ENCODE data around the gene GFI1.

The GFI1 gene

DNA sequence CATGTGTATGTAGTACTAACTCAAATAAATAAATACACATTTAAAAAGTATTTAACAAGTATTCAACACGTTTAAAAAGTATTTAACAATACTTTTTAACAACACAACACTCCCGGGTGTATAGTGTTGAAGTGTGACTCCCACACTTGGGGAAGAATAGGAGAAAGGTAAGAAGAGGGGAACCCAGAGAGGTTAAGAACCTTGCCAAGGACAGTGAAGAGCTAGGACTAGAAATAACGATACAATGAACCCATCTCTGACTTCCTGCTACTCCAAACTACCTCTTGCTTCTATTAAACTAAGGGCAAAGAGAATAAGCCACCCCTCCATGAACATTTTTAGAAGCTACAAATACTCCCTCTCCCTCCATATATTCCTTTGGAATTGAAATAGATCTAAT lies 1.7 kb upstream of the GFI1 start:
- no peak for DNase-seq (ENCODE audit: low read depth)

DNA sequence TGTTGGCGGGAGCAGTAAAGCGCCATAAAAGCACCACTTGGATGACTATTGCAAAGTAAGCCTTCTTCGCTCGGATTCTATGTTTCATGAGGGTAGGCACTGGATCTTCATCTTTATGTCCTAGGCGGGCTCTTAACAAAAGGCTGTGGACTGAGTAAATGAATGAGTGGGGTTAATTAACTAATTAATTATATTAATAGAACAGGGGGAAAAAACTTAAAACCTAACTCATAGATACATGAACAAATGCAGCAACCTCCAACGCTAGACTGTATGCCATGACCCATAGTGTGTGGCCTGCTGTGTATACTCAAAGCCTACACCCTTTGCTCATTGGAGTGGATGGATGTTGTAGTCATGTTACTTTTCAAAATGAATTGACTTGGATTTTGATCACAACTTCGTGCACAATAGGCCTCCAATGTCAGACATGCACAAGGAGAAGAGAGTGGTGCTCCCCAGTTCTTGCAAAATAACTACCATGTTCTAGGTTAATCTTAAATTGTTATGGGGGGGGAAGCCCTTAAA lies 417 bp upstream of the GFI1 start:
- DNase-seq (ENCODE audit: low read depth), result no peak

DNA sequence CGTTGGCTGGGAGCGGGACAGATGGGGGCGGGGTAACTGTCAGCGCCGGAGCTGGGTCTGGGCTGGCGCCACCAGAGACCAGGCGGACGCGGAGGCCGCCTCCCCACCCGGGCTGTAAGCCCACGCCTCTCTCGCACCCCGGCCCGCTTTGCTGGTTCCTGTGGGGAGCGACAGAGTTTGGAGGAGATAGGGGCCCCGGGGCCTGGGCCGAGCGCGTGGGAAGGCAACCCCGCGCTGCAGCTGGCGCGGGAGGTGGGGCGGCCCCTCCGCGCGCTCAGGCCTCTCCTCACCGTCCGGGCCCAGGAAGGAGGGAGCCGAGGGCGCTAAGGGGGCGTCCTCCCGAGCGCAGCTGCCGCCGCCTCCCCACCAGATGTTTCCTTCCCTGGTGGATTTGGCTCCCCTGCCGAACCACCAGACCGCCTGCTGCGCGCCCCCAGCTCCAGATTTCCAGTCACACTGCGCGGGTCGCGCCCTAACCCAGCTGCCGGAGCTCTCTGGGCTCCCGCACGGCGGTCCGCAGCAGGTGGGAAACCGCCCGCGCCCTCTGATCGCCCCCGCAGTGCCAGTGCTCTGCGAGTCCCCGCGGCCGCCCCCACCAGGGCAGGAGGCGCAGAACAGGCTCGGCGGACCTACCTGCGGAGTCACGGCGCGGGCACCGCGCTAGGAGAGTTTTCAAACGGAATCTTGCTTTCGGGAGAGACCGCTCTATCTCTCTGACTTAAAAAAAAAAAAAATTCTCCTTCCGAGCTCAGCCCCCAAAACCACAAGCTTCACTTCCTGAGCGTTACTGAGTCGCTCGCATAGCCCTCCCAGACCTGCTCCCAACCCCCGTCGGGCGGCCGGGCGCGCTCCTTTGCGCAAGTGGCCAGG lies 1.1 kb downstream of the GFI1 start:
- peak; percentile 84 for DNase-seq (ENCODE audit: low read depth)

DNA sequence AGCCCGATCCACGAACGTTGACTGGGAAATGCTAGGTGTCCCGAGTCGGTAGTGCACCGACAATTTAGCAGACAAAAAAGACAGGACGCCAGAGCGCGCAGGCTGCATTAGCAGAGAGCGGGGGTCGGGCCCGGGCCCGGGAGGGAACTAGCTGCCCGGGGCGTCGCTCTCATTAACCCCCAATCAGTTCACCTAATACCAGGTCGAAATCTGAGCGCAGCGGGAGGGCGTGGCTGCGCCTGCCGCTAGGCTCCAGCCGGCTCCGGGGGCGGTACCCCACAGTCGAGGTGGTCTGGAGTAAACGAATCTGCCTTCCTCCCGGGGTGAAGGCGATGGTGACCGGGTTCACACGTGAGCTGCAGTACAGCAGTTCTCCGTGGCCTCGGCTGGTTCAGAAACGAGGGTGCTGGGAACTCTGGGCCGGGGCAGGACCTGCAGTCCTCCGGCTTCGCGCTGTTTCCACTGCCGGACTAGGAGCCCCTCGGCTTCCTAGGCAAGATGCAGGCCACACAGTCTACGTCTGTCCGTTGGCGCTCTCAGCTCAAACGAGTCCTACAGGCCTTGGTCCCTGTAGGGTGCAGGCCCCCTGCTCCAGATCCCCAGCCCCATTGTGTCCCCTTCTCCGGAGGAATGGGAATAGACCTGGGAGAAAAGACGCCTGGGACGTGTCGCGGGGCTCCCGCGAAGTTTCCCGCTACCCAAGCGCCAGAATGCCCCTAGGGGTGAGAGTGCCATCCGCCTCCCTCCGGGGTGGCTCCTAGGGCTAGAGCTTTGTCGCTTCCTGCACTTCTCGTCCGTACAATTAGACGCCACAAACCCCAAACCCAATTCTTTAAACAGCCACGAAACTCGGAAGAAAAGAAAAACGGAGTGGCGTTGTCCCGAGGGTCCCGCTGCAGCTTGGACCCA lies 2.0 kb downstream of the GFI1 start:
- peak; percentile 72 for DNase-seq (ENCODE audit: low read depth)

DNA sequence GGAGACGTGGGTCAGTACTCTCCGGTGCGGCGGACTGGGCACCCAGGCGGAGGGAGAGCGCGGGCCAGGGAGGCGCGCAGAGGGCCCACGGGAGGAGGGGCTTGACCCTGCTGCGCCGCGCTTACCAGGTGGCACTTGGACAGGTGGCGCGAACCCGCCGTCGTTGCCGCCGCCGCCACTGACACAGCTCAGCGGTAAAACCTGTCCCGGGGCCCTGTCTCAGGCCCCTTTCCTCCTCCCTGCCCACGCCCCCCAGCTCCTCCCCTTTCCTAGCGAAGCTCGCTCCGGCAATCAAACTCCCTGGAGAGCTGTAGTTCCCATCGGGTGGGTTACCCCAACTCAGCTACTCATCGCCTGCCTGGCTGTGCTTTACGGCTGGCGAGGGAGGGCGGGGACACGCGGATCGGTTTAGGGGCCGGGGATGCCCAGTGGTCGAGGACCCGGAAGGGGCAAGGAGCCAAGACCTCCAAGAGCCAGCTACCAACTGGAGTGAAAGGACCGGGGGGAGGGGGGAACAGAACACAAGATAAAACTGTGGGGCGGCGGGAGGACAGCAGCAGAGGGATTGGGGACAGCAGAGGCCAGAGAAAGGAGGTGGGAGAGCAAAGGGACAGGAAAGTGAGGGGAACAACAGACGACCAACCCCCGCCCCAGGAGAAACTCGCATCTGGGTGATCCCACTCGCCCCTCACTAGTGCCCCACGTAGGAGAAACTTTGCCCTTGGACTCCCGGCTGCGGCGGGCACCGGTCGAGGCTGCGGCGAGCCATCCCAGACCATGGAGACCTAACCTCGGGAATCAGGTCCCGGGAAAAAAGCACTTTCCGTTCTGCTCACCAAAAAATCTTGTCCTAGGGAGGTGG lies 2.9 kb downstream of the GFI1 start:
- DNase-seq (ENCODE audit: low read depth), result peak; percentile 76

DNA sequence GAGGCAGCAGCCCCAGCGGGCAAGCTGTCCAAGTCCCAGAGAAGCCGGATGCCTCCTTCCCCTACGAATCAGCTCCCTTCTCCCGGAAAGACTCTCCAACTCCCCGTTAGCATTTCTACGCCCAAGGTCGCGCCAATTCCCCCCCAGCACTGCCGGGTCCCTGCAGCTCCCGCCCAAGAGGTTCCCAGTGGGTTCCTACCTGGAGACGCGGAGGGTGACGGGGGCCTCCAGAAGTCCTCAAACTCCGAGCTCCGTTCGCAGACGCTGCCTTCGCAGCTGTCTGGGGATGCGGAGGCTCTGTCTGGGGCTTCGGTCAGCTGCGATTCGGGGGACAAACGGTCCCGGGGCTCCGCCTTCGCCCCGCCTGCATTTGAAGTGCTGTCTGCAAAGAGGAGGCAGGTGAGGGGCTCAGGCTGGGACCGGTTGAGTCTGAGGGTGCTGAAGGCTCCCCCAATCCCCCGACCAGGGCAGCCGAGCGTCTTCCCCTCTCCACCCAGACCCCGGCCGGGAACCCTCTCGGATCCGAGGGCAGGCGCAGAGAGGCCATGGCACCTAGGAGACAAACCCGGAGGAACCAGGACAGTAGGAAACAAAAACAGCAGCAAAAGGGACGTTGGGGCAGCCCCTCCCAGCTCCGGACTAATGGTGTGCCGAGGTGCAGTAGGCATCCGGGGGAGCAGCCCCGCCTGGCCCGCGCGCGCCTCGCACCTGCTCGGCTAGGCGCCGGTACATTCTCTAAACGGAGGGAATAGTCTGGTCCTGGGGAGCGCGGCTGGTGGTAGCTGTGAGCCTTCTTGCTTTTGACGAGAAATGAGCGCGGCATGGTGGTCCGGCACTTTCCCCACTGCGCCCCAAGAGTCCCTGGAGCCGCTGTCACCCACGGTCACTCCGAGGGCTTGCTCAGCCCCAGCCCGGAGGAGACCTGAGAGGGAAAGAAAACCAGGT lies 3.8 kb downstream of the GFI1 start:
- no peak for DNase-seq (ENCODE audit: low read depth)

DNA sequence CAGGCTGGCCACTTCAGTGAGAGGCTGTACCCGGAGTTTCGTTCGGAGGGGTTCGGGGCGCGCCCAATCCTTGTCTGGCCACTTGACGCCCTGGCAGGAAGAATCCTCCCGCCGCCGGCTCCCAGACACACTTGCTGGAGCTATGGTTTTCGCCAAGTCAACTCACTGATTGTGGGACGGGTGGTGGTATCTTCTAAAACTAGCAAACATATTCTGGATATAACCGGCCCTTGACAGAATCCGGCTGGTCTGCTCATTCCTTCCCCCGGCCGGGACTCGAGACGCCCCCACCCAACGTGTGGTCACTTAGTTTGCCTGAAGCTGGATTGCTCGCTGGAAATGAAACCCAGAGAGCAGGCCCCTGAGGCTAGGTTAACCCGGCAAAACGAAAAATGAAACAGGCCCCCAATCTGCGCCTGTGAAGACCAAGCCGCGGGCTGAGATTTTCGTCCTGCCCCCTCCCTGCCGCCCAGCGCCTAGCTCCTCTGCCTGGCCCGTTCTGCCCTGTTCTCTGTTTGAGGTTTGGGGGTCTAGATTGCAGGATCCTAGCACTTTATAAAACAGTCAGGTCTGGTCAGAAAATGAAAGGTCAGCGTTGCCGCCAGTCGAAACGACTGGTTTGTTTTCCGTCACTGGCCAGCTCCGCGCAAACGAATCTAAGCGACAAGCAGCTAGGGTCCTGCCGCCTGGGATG lies 4.6 kb downstream of the GFI1 start:
- DNase-seq (ENCODE audit: low read depth), result no peak

DNA sequence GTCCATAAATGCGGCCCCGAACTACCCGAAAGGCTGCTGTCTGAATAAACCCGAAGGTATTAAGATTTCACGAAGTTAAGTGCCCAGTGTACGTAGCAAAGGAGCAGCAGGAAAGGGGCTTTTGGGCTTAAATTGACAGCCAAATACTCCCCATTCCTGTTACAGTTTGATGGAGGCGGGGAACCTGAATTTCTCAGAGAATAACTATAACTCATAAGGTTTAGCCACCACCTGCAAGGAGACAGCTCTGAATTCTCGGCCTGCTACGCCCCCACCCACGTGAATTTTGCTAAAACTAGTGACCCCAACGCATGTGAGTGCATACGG lies 5.2 kb downstream of the GFI1 start:
- DNase-seq (ENCODE audit: low read depth), result no peak

DNA sequence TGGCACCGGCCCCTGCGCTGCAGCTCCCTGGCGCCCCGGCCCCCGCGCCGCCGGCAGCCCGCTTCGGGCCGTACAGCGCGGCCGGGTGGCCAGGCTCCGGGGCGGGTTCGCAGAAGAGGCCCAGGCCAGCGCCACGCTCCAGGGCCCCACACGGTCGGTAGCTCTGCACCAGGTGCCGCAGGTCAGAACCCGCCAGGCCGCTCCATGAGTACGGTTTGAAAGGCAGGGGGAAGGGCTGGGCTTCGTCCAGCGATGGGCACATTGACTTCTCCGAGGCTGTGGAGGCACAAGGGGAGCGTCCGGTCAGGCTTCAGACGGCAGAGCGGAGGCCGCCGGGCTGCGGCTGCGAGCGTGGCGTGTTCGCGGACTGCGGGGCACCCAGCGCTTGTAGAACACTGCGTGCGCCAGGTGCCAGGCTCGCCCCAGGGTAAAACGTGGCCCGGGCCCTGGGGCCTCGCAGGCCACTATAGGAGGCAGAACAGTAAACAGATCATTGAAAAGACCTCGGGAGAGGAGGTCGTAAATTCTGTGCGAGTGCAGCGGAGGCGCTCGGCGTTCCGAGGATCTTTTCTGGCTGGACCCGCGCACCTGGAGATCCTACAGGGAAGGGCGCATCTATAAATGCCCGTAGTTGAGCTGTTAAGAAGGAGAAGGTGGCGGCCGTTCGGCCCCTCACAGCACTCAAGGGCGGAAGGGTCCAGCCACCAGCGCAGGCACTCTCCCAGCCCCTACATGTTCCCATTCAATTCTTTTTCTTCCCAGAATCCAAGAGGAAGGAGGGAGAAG lies 5.7 kb downstream of the GFI1 start:
- DNase-seq (ENCODE audit: low read depth), result no peak

DNA sequence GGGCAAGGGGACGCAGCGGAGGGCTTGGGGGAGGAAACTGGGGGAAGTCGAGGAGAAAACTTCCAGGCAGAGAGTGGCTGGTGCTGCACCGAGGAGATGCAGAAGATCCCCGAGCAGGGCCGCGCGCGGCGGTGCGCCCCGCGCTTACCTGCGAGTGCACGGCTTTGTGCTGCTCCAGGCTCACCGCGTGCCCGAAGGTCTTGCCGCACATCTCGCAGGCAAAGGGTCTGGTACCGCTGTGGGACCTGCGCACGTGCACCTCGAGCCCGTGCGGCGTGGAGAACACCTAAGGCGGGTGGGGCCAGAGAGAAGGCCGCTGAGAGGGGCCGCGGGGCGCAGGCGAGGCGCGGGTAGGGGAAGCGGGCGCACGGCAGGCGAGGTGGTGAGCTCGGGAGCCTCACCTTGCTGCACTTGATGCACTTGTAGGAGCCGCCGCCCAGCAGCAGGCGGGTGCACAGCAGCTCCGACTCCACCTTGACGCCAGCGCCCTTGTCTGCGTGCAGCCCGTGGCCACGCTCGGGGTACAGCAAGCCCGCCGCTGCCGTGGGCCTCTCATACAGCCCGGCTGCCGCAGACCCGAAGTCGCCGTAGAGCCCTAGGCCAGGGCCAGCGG lies 6.4 kb downstream of the GFI1 start:
- no peak for DNase-seq (ENCODE audit: low read depth)

DNA sequence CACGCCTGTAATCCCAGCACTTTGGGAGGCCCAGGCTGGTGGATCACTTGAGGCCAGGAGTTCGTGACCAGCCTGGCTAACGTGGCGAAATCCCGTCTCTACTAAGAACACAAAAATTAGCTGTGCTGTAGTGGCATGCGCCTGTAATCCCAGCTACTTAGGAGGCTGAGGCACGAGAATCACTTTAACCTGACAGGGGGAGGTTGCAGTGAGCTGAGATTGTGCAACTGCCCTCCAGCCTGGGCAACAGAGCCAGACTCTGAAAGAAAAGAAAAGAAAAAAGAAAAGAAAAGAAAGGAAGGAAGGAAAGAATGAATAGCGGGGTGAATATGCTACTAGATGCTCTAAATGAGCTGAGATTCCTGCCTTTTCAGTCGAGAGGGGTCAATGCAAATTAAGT lies 7.1 kb downstream of the GFI1 start:
- DNase-seq (ENCODE audit: low read depth), result no peak

DNA sequence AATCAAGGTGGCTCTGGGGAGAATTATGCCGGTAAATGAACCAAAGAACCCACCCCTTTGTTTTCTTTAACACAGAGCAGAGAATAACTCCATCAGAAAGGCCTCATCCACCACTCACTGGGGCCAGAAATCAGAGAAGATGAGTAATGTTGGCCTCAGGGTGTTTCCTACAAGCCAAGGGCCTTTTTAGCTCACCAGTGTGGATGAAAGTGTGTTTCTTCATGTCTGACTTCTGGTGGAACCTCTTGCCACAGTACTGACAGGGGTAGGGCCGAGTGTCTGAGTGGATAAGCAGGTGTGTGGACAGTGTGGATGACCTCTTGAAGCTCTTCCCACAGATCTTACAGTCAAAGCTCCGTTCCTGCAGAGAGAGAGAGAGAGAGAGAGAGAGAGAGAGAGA lies 8.3 kb downstream of the GFI1 start:
- no peak for DNase-seq (ENCODE audit: low read depth)

DNA sequence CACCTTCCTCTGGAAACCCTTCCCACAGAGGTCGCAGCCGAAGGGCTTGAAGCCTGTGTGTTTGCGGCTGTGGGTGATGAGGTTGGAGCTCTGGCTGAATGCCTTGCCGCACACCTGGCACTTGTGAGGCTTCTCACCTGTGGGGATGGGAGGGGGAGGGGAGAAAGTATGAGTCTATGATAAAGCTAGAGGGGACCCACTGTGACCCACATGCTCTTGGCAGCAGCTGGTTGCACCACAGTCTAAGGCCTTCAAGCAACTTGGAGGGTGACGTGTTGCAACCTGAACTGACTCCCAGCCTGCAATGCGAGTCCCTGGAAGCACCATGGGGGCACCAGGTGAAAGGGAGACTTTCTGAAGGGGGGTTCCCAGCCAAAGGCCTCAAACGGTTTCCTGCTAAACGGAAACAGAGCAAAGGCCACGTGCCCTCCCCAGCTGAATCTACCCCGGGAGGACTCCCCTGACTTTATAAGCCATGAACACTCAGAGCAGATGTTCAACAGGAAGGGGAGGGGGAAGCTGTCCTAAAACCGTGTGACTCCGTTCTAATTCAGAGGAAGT lies 10.6 kb downstream of the GFI1 start:
- DNase-seq (ENCODE audit: low read depth), result peak; percentile 44

DNA sequence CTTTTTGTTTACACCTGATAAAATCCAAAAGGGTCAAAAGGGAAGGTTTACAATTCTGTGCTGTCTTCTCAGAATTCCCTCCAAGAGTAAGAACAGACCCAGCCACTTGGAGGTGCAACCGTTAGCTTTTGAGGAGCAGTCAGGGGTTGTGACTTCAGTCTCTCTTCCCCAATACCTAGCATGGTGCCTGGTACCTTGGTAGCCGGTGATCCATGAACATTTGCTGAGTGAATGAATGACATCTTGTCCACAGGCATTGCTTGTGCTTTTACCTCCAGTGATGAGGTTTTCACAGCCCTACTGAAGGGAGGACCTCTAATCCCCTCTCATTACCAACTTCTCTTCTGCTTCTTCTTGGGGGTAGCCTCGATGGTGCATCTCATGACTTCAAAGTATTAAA lies 11.7 kb downstream of the GFI1 start:
- no peak for DNase-seq (ENCODE audit: low read depth)

DNA sequence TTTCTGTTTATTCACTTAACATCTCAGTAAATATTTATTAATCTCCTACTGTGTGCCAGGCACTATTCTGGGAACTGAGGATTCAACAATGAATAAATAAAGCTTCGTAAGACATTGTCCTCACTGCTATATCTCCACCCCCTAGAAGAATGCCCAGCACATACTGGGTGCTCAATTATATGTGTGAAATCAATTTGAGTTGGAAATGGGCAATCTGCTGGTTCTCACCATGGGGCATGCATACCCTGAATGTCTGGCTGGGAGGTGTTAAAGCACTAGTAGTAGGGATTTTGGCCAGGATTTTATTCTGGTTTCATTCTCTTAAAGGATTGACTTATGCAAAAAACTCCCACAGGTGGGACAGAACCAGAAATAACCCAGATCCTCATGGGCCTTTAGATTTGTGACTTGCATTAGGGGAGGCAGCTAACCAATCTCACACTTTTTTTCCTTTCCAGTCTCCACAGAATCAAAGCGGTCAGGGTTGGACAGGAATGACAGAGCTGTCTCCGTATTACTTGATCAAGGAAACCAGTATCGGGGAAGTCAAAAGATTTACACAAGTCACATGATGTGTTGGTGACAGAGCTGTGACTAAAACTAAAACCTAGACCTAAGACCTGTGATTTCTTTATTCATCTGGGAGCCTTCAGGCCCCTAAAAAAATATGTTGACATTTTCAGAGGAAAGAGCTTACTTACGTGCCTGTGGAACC lies 12.8 kb downstream of the GFI1 start:
- DNase-seq (ENCODE audit: low read depth), result no peak

DNA sequence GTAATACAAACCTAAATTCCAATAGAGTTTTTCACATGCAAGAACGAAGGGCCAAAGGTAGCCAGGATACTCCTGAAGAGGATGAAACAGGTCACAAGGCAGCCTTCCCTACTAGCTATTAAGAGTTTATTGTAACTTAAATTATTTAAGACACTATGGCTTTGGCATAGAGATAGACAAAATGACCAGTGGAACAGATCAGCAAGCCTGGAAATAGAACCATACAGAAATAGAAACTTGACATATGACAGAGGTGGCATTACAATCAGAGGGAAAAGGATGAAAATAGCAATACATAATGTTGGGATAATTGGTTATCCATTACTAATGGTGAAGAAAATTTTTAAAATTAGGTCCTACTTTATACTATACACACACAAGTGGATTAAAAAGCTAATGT lies 16.5 kb downstream of the GFI1 start:
- no peak for DNase-seq (ENCODE audit: low read depth)

DNA sequence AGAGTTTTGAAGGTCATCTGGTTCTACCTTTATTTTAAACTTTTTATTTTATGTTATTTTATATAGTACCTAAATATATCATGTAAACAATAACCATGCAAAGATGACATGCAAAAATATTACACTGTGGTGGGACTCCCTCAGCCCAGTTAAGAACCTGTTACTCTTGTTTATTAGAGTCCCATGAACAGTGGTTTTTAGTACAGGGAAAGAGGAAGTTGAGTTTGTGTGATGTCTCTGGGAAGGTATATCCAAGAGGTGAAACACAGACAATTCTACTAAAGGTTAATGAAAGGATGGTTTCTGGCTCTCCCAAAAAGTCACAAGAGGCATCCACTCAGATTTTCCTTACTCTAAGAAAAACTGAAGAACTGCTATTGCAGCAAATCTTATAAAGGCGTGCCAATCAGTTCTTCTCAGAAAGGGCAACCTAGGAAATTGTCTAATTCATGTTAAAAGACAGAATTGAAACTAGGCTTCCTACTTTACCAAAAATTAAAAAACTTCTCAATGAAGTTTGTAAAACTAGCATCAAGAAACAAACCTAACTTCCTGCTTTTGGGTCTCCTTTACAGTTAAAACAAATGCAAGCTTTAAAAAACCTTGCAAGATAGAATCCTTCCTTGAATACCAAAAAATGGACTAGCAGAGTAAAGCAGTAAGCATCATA lies 19.9 kb downstream of the GFI1 start:
- no peak for DNase-seq (ENCODE audit: low read depth)

DNA sequence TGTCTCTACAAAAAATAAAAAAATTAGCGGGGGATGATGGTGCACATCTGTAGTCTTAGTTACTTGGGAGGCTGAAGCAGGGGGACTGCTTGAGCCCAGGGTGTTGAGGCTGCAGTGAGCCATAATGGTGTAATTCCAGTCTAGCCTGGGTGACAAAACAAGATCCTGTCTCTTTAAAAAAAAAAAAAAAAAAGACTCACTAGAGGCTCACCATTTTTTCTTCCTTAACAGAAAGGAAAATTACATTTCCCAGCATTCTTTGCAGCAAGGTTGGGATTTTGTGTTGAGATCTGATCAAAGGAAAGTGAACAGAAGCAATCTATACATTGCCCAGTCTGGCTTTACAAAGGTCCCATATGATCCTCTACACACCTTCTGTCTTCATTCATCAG lies 21.5 kb downstream of the GFI1 start:
- no peak for DNase-seq (ENCODE audit: low read depth)

Measured in activated T-cell treated with anti-CD3 and anti-CD28 coated beads for 24 hours (primary cell).